ENCODE measurements around the gene AMDHD2.

GRCh38 chr16:2512735-2513404 is 7.3 kb upstream of the AMDHD2 start:
- TF ChIP-seq CTCF (IDR thresholded peaks at IDR 0.05 in 8 of 11, conservative IDR thresholded peaks at IDR 0.05 in 3 of 11) (peak in 3 of 11 experiments; percentile 5 to 31 (median 9)), POLR2AphosphoS5 (IDR thresholded peaks at IDR 0.05) (no peak), POLR2A (IDR thresholded peaks at IDR 0.05) (no peak)
